Thoracic aorta (tissue), 2 donors: ENCODE measurements around the gene DMD. TPM values are rescaled to one million over a fixed set of nuclear protein-coding genes. Genes with fewer than 3 reads are reported as not detected.

ENCODE experiments used
- ATAC-seq: fragments of 150-250 bp; one replicate; pipeline ENCODE4 v1.8.0; 2017; ENCODE audit warnings: low read depth; ENCODE audit not compliant: insufficient number of reproducible peaks, low FRiP score
- DNase-seq: peaks from one replicate; pipeline ENCODE4 v3.0.0-alpha.2; 2020; ENCODE audit warnings: low spot score
- H3K27ac ChIP-seq, 2 donors: fragments of 200-600 bp; sonication (generic); 1 replicate in 1 of 2; 2 replicates in 1 of 2; pipeline ENCODE4 v1.5.1; 2016; ENCODE audit warnings: mild to moderate bottlenecking in 2 of 2, moderate library complexity in 2 of 2
- H3K27me3 ChIP-seq: fragments of 200-600 bp; sonication (generic); replicated peaks from 2 replicates; pipeline ENCODE4 v1.6.0; 2016; ENCODE audit warnings: mild to moderate bottlenecking; ENCODE audit not compliant: insufficient read depth
- H3K36me3 ChIP-seq: fragments of 200-600 bp; sonication (generic); one replicate; pipeline ENCODE4 v1.5.1; 2016
- H3K4me1 ChIP-seq, 2 donors: fragments of 200-600 bp; sonication (generic); 1 replicate in 1 of 2; 2 replicates in 1 of 2; pipeline versions ENCODE4 v1.5.1 to v1.6.0; 2016; ENCODE audit warnings: low read depth in 2 of 2, mild to moderate bottlenecking in 1 of 2; ENCODE audit not compliant: control insufficient read depth in 1 of 2
- H3K4me3 ChIP-seq: fragments of 200-600 bp; sonication (generic); 2 replicates; pipeline ENCODE4 v1.5.1; 2016; ENCODE audit warnings: mild to moderate bottlenecking
- H3K9me3 ChIP-seq: fragments of 200-600 bp; sonication (generic); 2 replicates; pipeline ENCODE4 v1.5.1; 2016
- total RNA-seq, 2 donors: library from RNA; depleted of rRNA; stranded (reverse); fragments of >200 nt; gene quantifications; one replicate each; pipeline versions ENCODE4 v1.1.0 to v1.2.3, GENCODE V29; 2016
- TF ChIP-seq, protein P1 (sequence below): fragments of 200-600 bp; sonication (generic); IDR thresholded peaks from one replicate; pipeline ENCODE4 v1.5.1; 2019; ENCODE audit warnings: antibody characterized with exemption

The DMD gene
- total RNA-seq, 2 donors from 2014 or later = 224 to 233 TPM

DNA sequence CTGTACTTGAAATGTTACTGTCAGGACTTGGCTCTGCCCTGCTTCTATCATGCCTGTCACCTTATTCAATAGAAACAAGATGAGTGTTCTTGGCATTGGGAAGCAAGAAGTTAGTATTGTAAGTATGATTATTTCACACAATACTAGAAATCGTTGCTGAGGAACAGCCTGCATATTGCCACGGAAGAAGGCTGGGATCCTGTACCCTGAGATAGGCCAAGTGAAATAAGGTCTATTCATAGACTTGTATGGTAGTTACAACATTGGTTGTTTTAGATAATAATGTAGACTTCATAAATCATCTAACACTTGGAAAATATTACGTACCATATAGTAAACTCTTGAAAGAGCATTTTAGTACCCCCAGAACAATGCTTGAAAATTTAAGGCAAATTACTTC lies 215.9 kb downstream of the DMD start:
- H3K9me3 ChIP-seq = no peaks in the 10 kb centered on the region
- H3K36me3 ChIP-seq = no peaks in the 10 kb centered on the region
- TF ChIP-seq, protein P1, sequence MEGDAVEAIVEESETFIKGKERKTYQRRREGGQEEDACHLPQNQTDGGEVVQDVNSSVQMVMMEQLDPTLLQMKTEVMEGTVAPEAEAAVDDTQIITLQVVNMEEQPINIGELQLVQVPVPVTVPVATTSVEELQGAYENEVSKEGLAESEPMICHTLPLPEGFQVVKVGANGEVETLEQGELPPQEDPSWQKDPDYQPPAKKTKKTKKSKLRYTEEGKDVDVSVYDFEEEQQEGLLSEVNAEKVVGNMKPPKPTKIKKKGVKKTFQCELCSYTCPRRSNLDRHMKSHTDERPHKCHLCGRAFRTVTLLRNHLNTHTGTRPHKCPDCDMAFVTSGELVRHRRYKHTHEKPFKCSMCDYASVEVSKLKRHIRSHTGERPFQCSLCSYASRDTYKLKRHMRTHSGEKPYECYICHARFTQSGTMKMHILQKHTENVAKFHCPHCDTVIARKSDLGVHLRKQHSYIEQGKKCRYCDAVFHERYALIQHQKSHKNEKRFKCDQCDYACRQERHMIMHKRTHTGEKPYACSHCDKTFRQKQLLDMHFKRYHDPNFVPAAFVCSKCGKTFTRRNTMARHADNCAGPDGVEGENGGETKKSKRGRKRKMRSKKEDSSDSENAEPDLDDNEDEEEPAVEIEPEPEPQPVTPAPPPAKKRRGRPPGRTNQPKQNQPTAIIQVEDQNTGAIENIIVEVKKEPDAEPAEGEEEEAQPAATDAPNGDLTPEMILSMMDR = no peak
- H3K27ac ChIP-seq = peak overlapping the region; percentile 63 to 73
- no peak overlapping the region for H3K4me3 ChIP-seq
- H3K27me3 ChIP-seq = no peaks in the 10 kb centered on the region
- ATAC-seq = no peak
- H3K4me1 ChIP-seq = peaks cover 0 to 4% of the 10 kb centered on the region in 2 donors
- no peak for DNase-seq

DNA sequence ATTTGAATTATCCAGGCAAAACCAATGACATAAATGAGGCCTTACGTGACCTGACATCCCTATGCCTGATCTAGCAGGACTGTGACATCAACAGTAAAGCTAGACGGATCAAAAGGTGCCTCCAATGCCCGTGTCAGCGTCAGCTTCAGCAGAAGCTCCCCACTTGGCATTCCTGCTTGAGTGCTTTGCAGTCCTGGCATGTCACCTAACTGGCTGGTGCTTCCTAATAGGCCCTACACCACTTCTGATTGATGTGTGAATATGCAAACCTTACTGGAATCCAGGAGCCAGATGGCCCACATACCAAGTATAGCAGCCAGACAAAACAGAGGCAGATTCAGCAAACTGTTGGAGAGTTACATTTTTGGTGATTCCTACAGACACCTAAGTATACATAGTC lies 224.2 kb downstream of the DMD start:
- H3K27me3 ChIP-seq = no peaks in the 10 kb centered on the region
- H3K9me3 ChIP-seq = no peaks in the 10 kb centered on the region
- no peak overlapping the region for H3K4me3 ChIP-seq
- DNase-seq (no peak), ATAC-seq (no peak)
- H3K4me1 ChIP-seq = peaks cover 0 to 10% of the 10 kb centered on the region in 2 donors
- TF ChIP-seq, protein P1 = no peak
- H3K27ac ChIP-seq = no peak overlapping the region
- H3K36me3 ChIP-seq = no peaks in the 10 kb centered on the region

DNA sequence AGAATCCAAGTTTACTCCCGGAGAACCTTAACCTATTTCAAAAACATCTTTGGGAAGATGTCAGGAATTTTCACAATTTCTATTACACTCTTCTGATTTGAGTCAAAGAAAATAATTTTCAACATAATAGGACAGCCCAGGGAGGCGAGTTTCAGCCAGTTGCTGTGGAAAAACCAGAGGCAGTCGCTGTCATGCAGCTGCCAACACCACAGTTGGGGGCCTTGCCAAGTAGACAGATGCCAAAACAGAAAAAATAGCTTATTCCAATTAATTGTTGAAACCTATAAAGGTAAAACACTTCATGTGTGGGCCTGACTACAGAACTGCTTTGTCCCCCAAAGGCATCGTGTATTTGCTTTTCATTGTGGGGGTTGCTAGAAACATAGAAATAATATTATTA lies 225.8 kb downstream of the DMD start:
- H3K36me3 ChIP-seq = no peaks in the 10 kb centered on the region
- ATAC-seq (no peak), DNase-seq (no peak)
- no peak overlapping the region for H3K27ac ChIP-seq
- no peaks in the 10 kb centered on the region for H3K27me3 ChIP-seq
- H3K9me3 ChIP-seq = no peaks in the 10 kb centered on the region
- peaks cover 0 to 10% of the 10 kb centered on the region in 2 donors for H3K4me1 ChIP-seq
- H3K4me3 ChIP-seq = no peak overlapping the region
- TF ChIP-seq, protein P1 = no peak

DNA sequence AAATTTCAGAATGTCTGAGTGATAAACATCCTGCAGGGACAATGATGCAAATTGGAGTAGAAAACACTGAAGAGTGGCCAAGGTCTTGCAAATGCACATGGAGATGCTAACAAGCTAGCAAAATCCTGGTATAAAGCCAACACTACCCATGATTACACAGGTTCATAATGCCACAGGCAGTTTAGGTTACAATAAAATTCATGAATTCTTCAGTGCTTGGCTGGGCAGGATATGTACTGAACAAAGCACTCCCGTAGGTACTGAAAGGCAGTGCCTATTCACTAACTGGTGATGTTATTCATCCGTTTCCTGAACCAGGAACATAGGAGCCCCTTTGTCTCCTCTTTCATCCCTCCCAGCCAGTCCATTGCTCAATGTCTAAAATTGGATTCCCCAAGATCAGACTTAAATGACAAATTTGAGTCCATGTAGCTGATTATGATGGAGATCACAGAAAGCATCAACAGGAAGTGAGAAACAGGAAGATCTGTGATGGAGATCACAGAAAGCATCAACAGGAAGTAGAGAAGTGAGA lies 244.5 kb downstream of the DMD start:
- H3K36me3 ChIP-seq = no peaks in the 10 kb centered on the region
- no peak overlapping the region for H3K27ac ChIP-seq
- H3K4me3 ChIP-seq = no peak overlapping the region
- H3K27me3 ChIP-seq = no peaks in the 10 kb centered on the region
- DNase-seq (no peak), ATAC-seq (no peak)
- TF ChIP-seq, protein P1 = no peak
- no peaks in the 10 kb centered on the region for H3K4me1 ChIP-seq
- no peaks in the 10 kb centered on the region for H3K9me3 ChIP-seq

DNA sequence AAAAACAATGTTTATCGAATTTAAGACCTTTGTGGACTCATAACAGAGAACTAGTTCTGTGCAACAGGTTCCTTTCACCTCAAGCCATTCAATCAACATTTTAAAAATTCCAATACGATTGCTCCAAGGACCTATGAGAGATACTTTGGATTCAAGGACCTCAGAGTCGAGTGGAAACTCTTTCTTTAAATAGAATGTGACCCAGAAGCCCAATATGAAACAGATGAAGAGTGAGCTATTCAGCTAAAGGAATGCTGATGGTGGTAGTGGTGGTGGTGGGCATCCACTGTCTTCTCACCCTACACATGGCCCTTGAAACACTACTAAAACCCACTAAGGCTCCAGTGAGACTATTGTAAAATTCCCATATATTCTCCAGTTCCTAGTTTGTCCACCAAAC lies 257.2 kb downstream of the DMD start:
- ATAC-seq (no peak), DNase-seq (no peak)
- Histone ChIP-seq H3K36me3 (no peaks in the 10 kb centered on the region), H3K27ac (no peak overlapping the region), H3K4me3 (no peak overlapping the region), H3K27me3 (no peaks in the 10 kb centered on the region), H3K4me1 (no peaks in the 10 kb centered on the region), H3K9me3 (no peaks in the 10 kb centered on the region)
- TF ChIP-seq, protein P1 = no peak
